Glutamatergic neuron (in vitro differentiated cells): ENCODE data around the gene GPC6. TPM values are rescaled to one million over a fixed set of nuclear protein-coding genes. Genes with fewer than 3 reads are reported as not detected.

Source experiments
- DNase-seq: peaks from one replicate; pipeline ENCODE4 v3.0.0; 2022
- H3K27ac Mint-ChIP-seq: one replicate; pipeline ENCODE4 v1.8.0; 2020; ENCODE audit warnings: mild to moderate bottlenecking, mixed read lengths, inconsistent platforms; ENCODE audit not compliant: unreplicated experiment
- H3K27me3 Mint-ChIP-seq: one replicate; pipeline ENCODE4 v1.8.0; 2020; ENCODE audit warnings: mild to moderate bottlenecking, moderate library complexity, mixed read lengths, inconsistent platforms; ENCODE audit not compliant: unreplicated experiment
- H3K36me3 Mint-ChIP-seq: one replicate; pipeline ENCODE4 v1.8.0; 2020; ENCODE audit warnings: mild to moderate bottlenecking, mixed read lengths, inconsistent platforms; ENCODE audit not compliant: unreplicated experiment
- H3K4me1 Mint-ChIP-seq: one replicate; pipeline ENCODE4 v1.8.0; 2020; ENCODE audit warnings: mild to moderate bottlenecking, low read depth, mixed read lengths, inconsistent platforms; ENCODE audit not compliant: unreplicated experiment
- H3K4me3 Mint-ChIP-seq: one replicate; pipeline ENCODE4 v1.8.0; 2020; ENCODE audit warnings: mild to moderate bottlenecking, mixed read lengths, inconsistent platforms; ENCODE audit not compliant: unreplicated experiment
- H3K9me3 Mint-ChIP-seq: one replicate; pipeline ENCODE4 v1.8.0; 2020; ENCODE audit warnings: mild to moderate bottlenecking, moderate library complexity, mixed read lengths, inconsistent platforms; ENCODE audit not compliant: unreplicated experiment
- total RNA-seq: library from RNA; stranded (reverse); fragmentation: NEBNext Ultra II Directional; extraction: Animal tissue kit (Norgen Biotek cat#: 25700); gene quantifications from one replicate; pipeline ENCODE4 v1.2.1, GENCODE V29; 2021; ENCODE audit not compliant: unreplicated experiment
- TF ChIP-seq, protein P1 (sequence below): fragments of 200-600 bp; sonication (generic); IDR thresholded peaks from one replicate; pipeline ENCODE4 v1.5.0; 2021; ENCODE audit not compliant: partially characterized antibody, unreplicated experiment

GPC6 gene
- total RNA-seq, 1 donor from 2014 or later, result 11.8 TPM

- Mint-ChIP-seq H3K36me3 (no peaks in the 10 kb centered on the region), H3K27me3 (peaks cover 8% of the 10 kb centered on the region), H3K27ac (peak overlapping the region; percentile 91), H3K4me3 (peak overlapping the region; percentile 95), H3K9me3 (peaks cover 18% of the 10 kb centered on the region), H3K4me1 (peaks cover 15% of the 10 kb centered on the region)
- TF ChIP-seq, protein P1, sequence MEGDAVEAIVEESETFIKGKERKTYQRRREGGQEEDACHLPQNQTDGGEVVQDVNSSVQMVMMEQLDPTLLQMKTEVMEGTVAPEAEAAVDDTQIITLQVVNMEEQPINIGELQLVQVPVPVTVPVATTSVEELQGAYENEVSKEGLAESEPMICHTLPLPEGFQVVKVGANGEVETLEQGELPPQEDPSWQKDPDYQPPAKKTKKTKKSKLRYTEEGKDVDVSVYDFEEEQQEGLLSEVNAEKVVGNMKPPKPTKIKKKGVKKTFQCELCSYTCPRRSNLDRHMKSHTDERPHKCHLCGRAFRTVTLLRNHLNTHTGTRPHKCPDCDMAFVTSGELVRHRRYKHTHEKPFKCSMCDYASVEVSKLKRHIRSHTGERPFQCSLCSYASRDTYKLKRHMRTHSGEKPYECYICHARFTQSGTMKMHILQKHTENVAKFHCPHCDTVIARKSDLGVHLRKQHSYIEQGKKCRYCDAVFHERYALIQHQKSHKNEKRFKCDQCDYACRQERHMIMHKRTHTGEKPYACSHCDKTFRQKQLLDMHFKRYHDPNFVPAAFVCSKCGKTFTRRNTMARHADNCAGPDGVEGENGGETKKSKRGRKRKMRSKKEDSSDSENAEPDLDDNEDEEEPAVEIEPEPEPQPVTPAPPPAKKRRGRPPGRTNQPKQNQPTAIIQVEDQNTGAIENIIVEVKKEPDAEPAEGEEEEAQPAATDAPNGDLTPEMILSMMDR, result no peak
- no peak for DNase-seq
These were observed 2.0 kb downstream of the GPC6 start for GRCh38 chr13:93228643-93228937.

- H3K27me3 Mint-ChIP-seq, result peaks cover 8% of the 10 kb centered on the region
- H3K27ac Mint-ChIP-seq, result no peak overlapping the region
- TF ChIP-seq, protein P1, result no peak
- H3K4me1 Mint-ChIP-seq, result peaks cover 19% of the 10 kb centered on the region
- no peak for DNase-seq
- peak overlapping the region; percentile 82 for H3K4me3 Mint-ChIP-seq
- no peaks in the 10 kb centered on the region for H3K36me3 Mint-ChIP-seq
- H3K9me3 Mint-ChIP-seq, result peaks cover 18% of the 10 kb centered on the region
These were observed 3.8 kb downstream of the GPC6 start for GRCh38 chr13:93230261-93230855.

DNA sequence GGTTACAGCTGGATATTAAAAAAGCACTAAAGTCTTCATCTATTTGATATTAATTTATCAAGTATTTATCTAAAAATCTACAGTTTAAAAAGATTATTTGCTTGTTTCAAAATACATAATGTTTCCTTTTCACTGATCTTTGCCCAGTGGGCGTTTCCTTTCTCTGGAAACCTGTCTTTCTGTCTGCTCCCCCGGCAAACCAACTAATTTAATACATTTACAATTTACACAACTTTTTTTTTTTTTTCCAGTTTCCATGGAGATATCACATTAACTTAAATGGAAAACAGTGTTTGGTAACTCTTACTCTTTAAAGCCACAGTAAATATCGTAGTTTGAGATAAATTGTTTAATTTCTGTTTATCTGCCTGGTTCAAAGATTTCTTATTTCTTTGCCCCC, 5.3 kb downstream of the GPC6 start:
- DNase-seq, result no peak
- Mint-ChIP-seq H3K4me1 (peaks cover 16% of the 10 kb centered on the region), H3K9me3 (peaks cover 12% of the 10 kb centered on the region), H3K4me3 (no peak overlapping the region), H3K36me3 (peaks cover 7% of the 10 kb centered on the region), H3K27me3 (peaks cover 4% of the 10 kb centered on the region), H3K27ac (no peak overlapping the region)
- TF ChIP-seq, protein P1, result no peak

DNA sequence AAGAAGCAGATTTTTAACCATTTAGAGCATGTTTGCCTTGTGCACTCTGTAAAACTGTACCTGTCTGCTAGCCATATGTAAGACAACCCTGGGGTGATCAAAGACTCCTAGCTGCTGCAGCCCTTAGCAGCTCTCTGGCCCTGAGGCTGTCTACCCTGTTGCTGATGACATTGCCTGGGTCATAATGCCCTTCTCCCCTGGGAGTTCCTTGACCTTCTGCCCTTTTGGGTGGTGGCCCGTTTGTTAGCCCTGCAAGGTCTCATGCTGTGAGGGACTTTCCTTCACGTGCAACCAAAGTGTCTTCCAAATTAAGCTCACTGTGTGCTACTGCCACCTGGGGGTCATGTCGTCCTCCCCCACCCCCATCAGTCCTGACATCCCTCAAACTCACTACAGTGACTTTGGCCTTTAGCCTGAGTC, 7.4 kb downstream of the GPC6 start:
- H3K27ac Mint-ChIP-seq, result no peak overlapping the region
- H3K36me3 Mint-ChIP-seq, result peaks cover 25% of the 10 kb centered on the region
- H3K4me3 Mint-ChIP-seq, result no peak overlapping the region
- peaks cover 2% of the 10 kb centered on the region for H3K27me3 Mint-ChIP-seq
- TF ChIP-seq, protein P1, result no peak
- peaks cover 16% of the 10 kb centered on the region for H3K4me1 Mint-ChIP-seq
- H3K9me3 Mint-ChIP-seq, result peaks cover 4% of the 10 kb centered on the region
- DNase-seq, result peak; percentile 18

DNA sequence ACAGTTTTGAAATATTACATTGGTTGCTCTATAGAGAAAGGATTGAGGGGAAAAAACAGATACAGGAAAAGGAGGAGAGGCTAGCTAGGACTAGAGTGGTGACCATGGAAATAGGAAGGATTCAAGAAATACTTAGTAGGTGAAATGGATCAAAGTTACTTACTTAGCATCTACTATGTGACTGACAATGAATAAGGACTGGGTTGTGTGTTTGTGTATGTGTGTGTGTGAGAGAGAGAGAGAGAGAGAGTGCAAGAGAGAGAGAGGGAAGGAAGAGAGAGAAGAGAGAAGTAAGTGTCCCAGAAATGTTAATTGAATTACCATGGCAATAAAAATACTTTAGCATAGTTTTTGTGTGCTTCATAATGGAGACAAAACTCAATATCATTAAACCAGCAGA, 7.9 kb downstream of the GPC6 start:
- Mint-ChIP-seq H3K9me3 (peaks cover 4% of the 10 kb centered on the region), H3K4me3 (no peak overlapping the region), H3K27ac (no peak overlapping the region), H3K27me3 (peaks cover 2% of the 10 kb centered on the region), H3K36me3 (peaks cover 29% of the 10 kb centered on the region), H3K4me1 (peaks cover 16% of the 10 kb centered on the region)
- DNase-seq, result no peak
- TF ChIP-seq, protein P1, result no peak
